DND-41 (cell line): ENCODE results near the gene RITA1.

Source experiments
- ATAC-seq: fragments of 200-7000 bp; cut with Tn5 transposase; 3 replicates; pipeline ENCODE4 v1.9.1; 2021; ENCODE audit warnings: low read depth; ENCODE audit not compliant: insufficient read depth
- DNase-seq: peaks from one replicate; pipeline ENCODE4 v3.0.0-alpha.2; 2020
- H2AFZ ChIP-seq: 2 replicates; pipeline ENCODE4 v1.6.0; 2012; ENCODE audit warnings: low read depth, low read length
- H3K27ac ChIP-seq: 2 replicates; pipeline ENCODE4 v1.5.1; 2012; ENCODE audit warnings: low read length, inconsistent platforms
- H3K27me3 ChIP-seq: fragments of 200-600 bp; sonication (generic); 2 replicates; pipeline ENCODE4 v1.6.0; 2012; ENCODE audit warnings: low read length, mild to moderate bottlenecking, inconsistent platforms; ENCODE audit not compliant: insufficient read depth, poor library complexity
- H3K36me3 ChIP-seq: 2 replicates; pipeline ENCODE4 v1.5.1; 2012; ENCODE audit warnings: low read length, inconsistent platforms; ENCODE audit not compliant: insufficient read depth
- H3K4me1 ChIP-seq: 2 replicates; pipeline ENCODE4 v1.5.1; 2012; ENCODE audit warnings: mild to moderate bottlenecking, low read length; ENCODE audit not compliant: insufficient read depth
- H3K4me2 ChIP-seq: 2 replicates; pipeline ENCODE4 v1.6.0; 2012; ENCODE audit warnings: mild to moderate bottlenecking, moderate library complexity, low read length, inconsistent platforms; ENCODE audit not compliant: insufficient read depth
- H3K4me3 ChIP-seq, 2 experiments: fragments of 200-600 bp in 1 of 2; shearing (Covaris generic) in 1 of 2; 2 replicates each; pipeline ENCODE4 v1.5.1; 2012 to 2016; ENCODE audit warnings: inconsistent platforms in 2 of 2, low read length in 2 of 2, mild to moderate bottlenecking in 2 of 2, low read depth in 1 of 2, moderate library complexity in 1 of 2
- H3K79me2 ChIP-seq: 2 replicates; pipeline ENCODE4 v1.6.0; 2012; ENCODE audit warnings: low read length, inconsistent platforms; ENCODE audit not compliant: insufficient read depth
- H3K9ac ChIP-seq: 2 replicates; pipeline ENCODE4 v1.6.0; 2012; ENCODE audit warnings: low read depth, mild to moderate bottlenecking, inconsistent platforms, low read length, moderate library complexity
- H3K9me3 ChIP-seq: 2 replicates; pipeline ENCODE4 v1.5.1; 2012; ENCODE audit warnings: low read length, moderate library complexity, mild to moderate bottlenecking, inconsistent platforms; ENCODE audit not compliant: insufficient read depth, severe bottlenecking
- H4K20me1 ChIP-seq: 2 replicates; pipeline ENCODE4 v1.6.0; 2012; ENCODE audit warnings: low read length; ENCODE audit not compliant: insufficient read depth
- CTCF ChIP-seq: IDR thresholded peaks from 2 replicates; pipeline ENCODE4 v1.5.1; 2012; ENCODE audit warnings: borderline replicate concordance, low read length, moderate library complexity, mild to moderate bottlenecking; ENCODE audit not compliant: poor library complexity, severe bottlenecking; ENCODE audit errors: extremely low read depth
- EZH2 ChIP-seq: IDR thresholded peaks from 3 replicates; pipeline ENCODE4 v1.6.1; 2012; ENCODE audit warnings: borderline replicate concordance, low read depth, mild to moderate bottlenecking, moderate library complexity, low read length, inconsistent platforms; ENCODE audit not compliant: severe bottlenecking

Gene RITA1

GRCh38 chr12:113157218-113157859 is 28.2 kb upstream of the RITA1 start:
- no peak overlapping the region for H2AFZ ChIP-seq
- peaks cover 20% of the 10 kb centered on the region for H4K20me1 ChIP-seq
- no peaks in the 10 kb centered on the region for H3K79me2 ChIP-seq
- no peak for TF ChIP-seq CTCF
- no peak for TF ChIP-seq EZH2
- H3K27me3 ChIP-seq = no peaks in the 10 kb centered on the region
- no peak for DNase-seq
- H3K9ac ChIP-seq = no peak overlapping the region
- H3K4me2 ChIP-seq = no peak overlapping the region
- peaks cover 28% of the 10 kb centered on the region for H3K4me1 ChIP-seq
- no peaks in the 10 kb centered on the region for H3K9me3 ChIP-seq
- ATAC-seq = no peak
- H3K36me3 ChIP-seq = peaks cover 52% of the 10 kb centered on the region
- H3K27ac ChIP-seq = no peak overlapping the region
- H3K4me3 ChIP-seq = no peak overlapping the region

GRCh38 chr12:113158439-113159203 is 26.9 kb upstream of the RITA1 start:
- H3K9ac ChIP-seq = no peak overlapping the region
- H3K79me2 ChIP-seq = no peaks in the 10 kb centered on the region
- no peak for TF ChIP-seq EZH2
- TF ChIP-seq CTCF = no peak
- H3K9me3 ChIP-seq = no peaks in the 10 kb centered on the region
- H3K36me3 ChIP-seq = peaks cover 65% of the 10 kb centered on the region
- no peaks in the 10 kb centered on the region for H3K27me3 ChIP-seq
- H3K27ac ChIP-seq = no peak overlapping the region
- no peak overlapping the region for H3K4me2 ChIP-seq
- ATAC-seq (no peak), DNase-seq (no peak)
- H3K4me1 ChIP-seq = peaks cover 15% of the 10 kb centered on the region
- no peak overlapping the region for H3K4me3 ChIP-seq
- H2AFZ ChIP-seq = no peak overlapping the region
- H4K20me1 ChIP-seq = peaks cover 29% of the 10 kb centered on the region

- no peak overlapping the region for H2AFZ ChIP-seq
- H4K20me1 ChIP-seq = peaks cover 29% of the 10 kb centered on the region
- no peaks in the 10 kb centered on the region for H3K27me3 ChIP-seq
- H3K4me2 ChIP-seq = no peak overlapping the region
- no peak for TF ChIP-seq CTCF
- no peak for TF ChIP-seq EZH2
- no peak overlapping the region for H3K27ac ChIP-seq
- H3K36me3 ChIP-seq = peaks cover 77% of the 10 kb centered on the region
- no peak overlapping the region for H3K9ac ChIP-seq
- H3K4me3 ChIP-seq = no peak overlapping the region
- ATAC-seq (no peak), DNase-seq (no peak)
- no peaks in the 10 kb centered on the region for H3K9me3 ChIP-seq
- H3K4me1 ChIP-seq = peaks cover 3% of the 10 kb centered on the region; the same call in 1 of the 2 replicates
- H3K79me2 ChIP-seq = no peaks in the 10 kb centered on the region
These were observed 25.6 kb upstream of the RITA1 start for GRCh38 chr12:113159937-113160336.
